Gastrocnemius medialis (tissue), 4 donors: Measurements from ENCODE around the gene CALN1. TPM values are rescaled to one million over a fixed set of nuclear protein-coding genes. Genes with fewer than 3 reads are reported as not detected.

ENCODE experiments used
- ATAC-seq, 2 donors: fragments of 150-250 bp; one replicate each; pipeline ENCODE4 v1.9.1; 2016
- DNase-seq, 2 donors: peaks; one replicate each; pipeline ENCODE4 v3.0.0-alpha.2; 2019
- H3K27ac ChIP-seq, 4 donors: fragments of 200-600 bp; sonication (generic); 1 replicate in 1 of 4; 2 replicates in 3 of 4; pipeline ENCODE4 v1.5.1; 2016 to 2018; ENCODE audit warnings: mild to moderate bottlenecking in 2 of 4, moderate library complexity in 1 of 4
- H3K27me3 ChIP-seq, 3 donors: fragments of 200-600 bp; sonication (generic) in 2 of 3; 1 replicate in 1 of 3; 2 replicates in 2 of 3; pipeline versions ENCODE4 v1.5.1 to v1.6.0; 2016 to 2019; ENCODE audit warnings: mild to moderate bottlenecking in 1 of 3, moderate library complexity in 1 of 3
- H3K36me3 ChIP-seq, 2 donors: fragments of 200-600 bp; sonication (generic) in 1 of 2; one replicate each; pipeline ENCODE4 v1.5.1; 2017 to 2018
- H3K4me1 ChIP-seq, 2 donors: fragments of 200-600 bp; sonication (generic) in 1 of 2; one replicate each; pipeline ENCODE4 v1.5.1; 2016 to 2017; ENCODE audit warnings: mild to moderate bottlenecking in 2 of 2
- H3K4me3 ChIP-seq, 4 donors: fragments of 200-600 bp; sonication (generic) in 3 of 4; 1 replicate in 1 of 4; 2 replicates in 3 of 4; pipeline ENCODE4 v1.5.1; 2016 to 2019; ENCODE audit warnings: mild to moderate bottlenecking in 2 of 4
- H3K9me3 ChIP-seq, 3 donors: fragments of 200-600 bp; sonication (generic) in 2 of 3; 1 replicate in 1 of 3; 2 replicates in 2 of 3; pipeline ENCODE4 v1.5.1; 2016 to 2019
- CTCF ChIP-seq, 5 experiments: fragments of 450-650 bp in 3 of 5; fragments of 200-600 bp in 2 of 5; sonication (generic) in 2 of 5; IDR thresholded peaks in 4 of 5; conservative IDR thresholded peaks in 1 of 5; 1 replicate in 4 of 5; 2 replicates in 1 of 5; pipeline ENCODE4 v1.5.1; 2016 to 2019; ENCODE audit warnings: antibody characterized with exemption in 5 of 5, mild to moderate bottlenecking in 3 of 5, moderate library complexity in 3 of 5
- POLR2A ChIP-seq, 2 donors: fragments of 450-650 bp; IDR thresholded peaks; one replicate each; pipeline ENCODE4 v1.6.1; 2017; ENCODE audit warnings: antibody characterized with exemption in 2 of 2, mild to moderate bottlenecking in 2 of 2, moderate library complexity in 2 of 2
- in situ Hi-C, 4 donors: fragments of 200-750 bp; cut with MboI; loops; one replicate each; pipeline versions ENCODE4 v1.15.0 to v1.8.0; 2017; ENCODE audit warnings: low sequenced_read_pairs in 4 of 4
- intact Hi-C: fragments of 100-400 bp; cut with DNase I; formaldehyde crosslinking; loops from one replicate; pipeline ENCODE4 v1.15.1; 2023; ENCODE audit warnings: low total_unique reads
- total RNA-seq, 4 donors: library from RNA; depleted of rRNA; stranded (reverse); fragments of >200 nt; gene quantifications; one replicate each; pipeline versions ENCODE4 v1.1.0 to v1.2.3, GENCODE V29; 2016

CALN1 gene
- total RNA-seq, 4 donors from 2014 or later = not detected

- Histone ChIP-seq H3K27ac (no peak overlapping the region), H3K4me3 (no peak overlapping the region), H3K36me3 (no peaks in the 10 kb centered on the region), H3K4me1 (no peaks in the 10 kb centered on the region), H3K27me3 (peaks cover 11 to 22% (median 17%) of the 10 kb centered on the region in 3 donors), H3K9me3 (no peaks in the 10 kb centered on the region)
- ATAC-seq (no peak), DNase-seq (no peak)
- TF ChIP-seq CTCF (IDR thresholded peaks at IDR 0.05 in 4 of 5, conservative IDR thresholded peaks at IDR 0.05 in 1 of 5) (no peak), POLR2A (IDR thresholded peaks at IDR 0.05) (no peak)
- intact Hi-C loops (no loop called here), in situ Hi-C loops (no loop called here)
Measured at GRCh38 chr7:72334066-72334465, 78.1 kb downstream of the CALN1 start.

GRCh38 chr7:72326811-72327210 is 85.3 kb downstream of the CALN1 start:
- Histone ChIP-seq H3K4me3 (no peak overlapping the region), H3K9me3 (no peaks in the 10 kb centered on the region), H3K27ac (no peak overlapping the region), H3K36me3 (no peaks in the 10 kb centered on the region), H3K4me1 (no peaks in the 10 kb centered on the region), H3K27me3 (no peaks in the 10 kb centered on the region)
- ATAC-seq = no peak
- intact Hi-C loops = no loop called here
- in situ Hi-C loops = no loop called here
- TF ChIP-seq CTCF (IDR thresholded peaks at IDR 0.05 in 4 of 5, conservative IDR thresholded peaks at IDR 0.05 in 1 of 5) (no peak), POLR2A (IDR thresholded peaks at IDR 0.05) (no peak)
- DNase-seq = no peak

GRCh38 chr7:72326365-72326764 is 85.8 kb downstream of the CALN1 start:
- TF ChIP-seq POLR2A (IDR thresholded peaks at IDR 0.05) (no peak), CTCF (IDR thresholded peaks at IDR 0.05 in 4 of 5, conservative IDR thresholded peaks at IDR 0.05 in 1 of 5) (no peak)
- Histone ChIP-seq H3K9me3 (no peaks in the 10 kb centered on the region), H3K27me3 (no peaks in the 10 kb centered on the region), H3K27ac (no peak overlapping the region), H3K4me3 (no peak overlapping the region), H3K36me3 (no peaks in the 10 kb centered on the region), H3K4me1 (no peaks in the 10 kb centered on the region)
- in situ Hi-C loops (no loop called here), intact Hi-C loops (no loop called here)
- ATAC-seq = no peak
- no peak for DNase-seq

GRCh38 chr7:72325561-72325960 is 86.6 kb downstream of the CALN1 start:
- Histone ChIP-seq H3K4me3 (no peak overlapping the region), H3K27ac (no peak overlapping the region), H3K9me3 (no peaks in the 10 kb centered on the region), H3K27me3 (no peaks in the 10 kb centered on the region), H3K4me1 (no peaks in the 10 kb centered on the region), H3K36me3 (no peaks in the 10 kb centered on the region)
- TF ChIP-seq POLR2A (IDR thresholded peaks at IDR 0.05) = no peak
- TF ChIP-seq CTCF (IDR thresholded peaks at IDR 0.05 in 4 of 5, conservative IDR thresholded peaks at IDR 0.05 in 1 of 5) = no peak
- DNase-seq (no peak), ATAC-seq (no peak)
- intact Hi-C loops (no loop called here), in situ Hi-C loops (no loop called here)

GRCh38 chr7:72321637-72322036 is 90.5 kb downstream of the CALN1 start:
- intact Hi-C loops = no loop called here
- in situ Hi-C loops = no loop called here
- no peaks in the 10 kb centered on the region for H3K36me3 ChIP-seq
- no peaks in the 10 kb centered on the region for H3K9me3 ChIP-seq
- H3K27ac ChIP-seq = no peak overlapping the region
- H3K27me3 ChIP-seq = no peaks in the 10 kb centered on the region
- no peak for TF ChIP-seq POLR2A (IDR thresholded peaks at IDR 0.05)
- TF ChIP-seq CTCF (IDR thresholded peaks at IDR 0.05 in 4 of 5, conservative IDR thresholded peaks at IDR 0.05 in 1 of 5) = no peak
- ATAC-seq (no peak), DNase-seq (no peak)
- no peak overlapping the region for H3K4me3 ChIP-seq
- H3K4me1 ChIP-seq = no peaks in the 10 kb centered on the region
